Hepatocyte (in vitro differentiated cells): ENCODE results near the gene CD300LB. TPM values are rescaled to one million over a fixed set of nuclear protein-coding genes. Genes with fewer than 3 reads are reported as not detected.

Experiments used
- DNase-seq: peaks from one replicate; pipeline ENCODE4 v3.0.0-alpha.2; 2016; ENCODE audit warnings: low spot score
- H2AFZ ChIP-seq: fragments of 200-600 bp; sonication (generic); 2 replicates; pipeline ENCODE4 v1.6.0; 2016; ENCODE audit warnings: antibody characterized with exemption, mild to moderate bottlenecking
- H3K27ac ChIP-seq: fragments of 200-600 bp; sonication (generic); 2 replicates; pipeline ENCODE4 v1.5.1; 2016; ENCODE audit warnings: mild to moderate bottlenecking
- H3K27me3 ChIP-seq: fragments of 200-600 bp; sonication (generic); 2 replicates; pipeline ENCODE4 v1.6.1; 2016
- H3K36me3 ChIP-seq: fragments of 200-600 bp; sonication (generic); replicated peaks from 2 replicates; pipeline ENCODE4 v1.5.1; 2016; ENCODE audit warnings: low read depth; ENCODE audit not compliant: insufficient read depth
- H3K4me1 ChIP-seq: fragments of 200-600 bp; sonication (generic); 2 replicates; pipeline ENCODE4 v1.5.1; 2016; ENCODE audit warnings: mild to moderate bottlenecking, moderate library complexity; ENCODE audit not compliant: insufficient read depth
- H3K4me2 ChIP-seq: fragments of 200-600 bp; sonication (generic); 2 replicates; pipeline ENCODE4 v1.6.0; 2016
- H3K4me3 ChIP-seq: fragments of 200-600 bp; sonication (generic); 2 replicates; pipeline ENCODE4 v1.5.1; 2016; ENCODE audit warnings: mild to moderate bottlenecking
- H3K79me2 ChIP-seq: fragments of 200-600 bp; sonication (generic); 2 replicates; pipeline ENCODE4 v1.6.0; 2017; ENCODE audit warnings: mild to moderate bottlenecking
- H3K9me2 ChIP-seq: fragments of 200-600 bp; sonication (generic); replicated peaks from 2 replicates; pipeline ENCODE4 v1.6.0; 2017; ENCODE audit warnings: mild to moderate bottlenecking; ENCODE audit not compliant: insufficient read depth
- H3K9me3 ChIP-seq: fragments of 200-600 bp; sonication (generic); 2 replicates; pipeline ENCODE4 v1.5.1; 2016; ENCODE audit warnings: low read depth, mild to moderate bottlenecking
- H4K20me1 ChIP-seq: fragments of 200-600 bp; sonication (generic); 2 replicates; pipeline ENCODE4 v1.6.0; 2016; ENCODE audit warnings: mild to moderate bottlenecking; ENCODE audit not compliant: insufficient read depth, poor library complexity, severe bottlenecking
- EZH2 ChIP-seq: fragments of 200-600 bp; sonication (generic); IDR thresholded peaks from 2 replicates; pipeline ENCODE4 v1.6.1; 2016; ENCODE audit warnings: antibody characterized with exemption, mild to moderate bottlenecking, borderline replicate concordance
- EZH2phosphoT487 ChIP-seq: fragments of 200-600 bp; sonication (generic); IDR thresholded peaks from one replicate; pipeline ENCODE4 v1.6.1; 2018; ENCODE audit warnings: antibody characterized with exemption, mild to moderate bottlenecking, low read depth, moderate library complexity; ENCODE audit not compliant: unreplicated experiment, severe bottlenecking
- WGBS: methylation state at CpG from one replicate; pipeline ENCODE4 v1.1.6; 2016; ENCODE audit warnings: low lambda C conversion rate; ENCODE audit errors: missing lambda C conversion rate; 5-methylcytosine and 5-hydroxymethylcytosine counted together
- polyA plus RNA-seq: library from polyadenylated mRNA; unstranded; fragments of >200 nt; fragmentation: Nextera tagmentation; extraction: Ambion mirVana; gene quantifications from 2 replicates; pipeline ENCODE4 v1.2.1, GENCODE V29; 2016
- total RNA-seq: library from RNA; depleted of rRNA; stranded (reverse); fragments of >200 nt; gene quantifications from 2 replicates; pipeline ENCODE4 v1.2.3, GENCODE V29; 2014
- TF ChIP-seq, protein P1 (sequence below): fragments of 200-600 bp; sonication (generic); IDR thresholded peaks from 2 replicates; pipeline ENCODE4 v1.5.1; 2016; ENCODE audit warnings: antibody characterized with exemption, mild to moderate bottlenecking; ENCODE audit not compliant: poor library complexity

Gene CD300LB
- total and polyA plus RNA-seq, 2 experiments from 2014 or later = not detected

DNA sequence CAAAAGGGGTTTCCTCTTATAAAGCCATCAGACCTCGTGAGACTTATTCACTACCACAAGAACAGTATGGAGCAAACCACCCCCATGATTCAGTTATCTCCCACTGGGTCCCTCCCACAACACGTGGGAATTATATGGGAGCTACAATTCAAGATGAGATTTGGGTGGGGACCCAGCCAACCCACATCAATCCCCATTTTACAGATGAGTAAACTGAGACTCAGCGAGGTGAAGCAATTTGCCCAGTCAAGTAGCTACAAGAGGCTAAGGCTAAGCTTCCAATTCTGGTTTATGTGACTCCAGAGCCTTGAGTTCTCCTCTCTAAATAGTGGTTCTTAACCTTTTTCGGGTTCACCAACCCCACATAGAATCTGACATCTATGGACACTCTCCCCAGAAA, 56.1 kb downstream of the CD300LB start:
- Histone ChIP-seq H3K27ac (no peak overlapping the region), H3K4me2 (no peak overlapping the region), H2AFZ (no peak overlapping the region), H3K79me2 (no peaks in the 10 kb centered on the region), H3K9me2 (no peaks in the 10 kb centered on the region), H3K4me1 (no peaks in the 10 kb centered on the region), H3K9me3 (peaks cover 4% of the 10 kb centered on the region), H3K27me3 (no peaks in the 10 kb centered on the region), H4K20me1 (no peaks in the 10 kb centered on the region), H3K36me3 (no peaks in the 10 kb centered on the region), H3K4me3 (no peak overlapping the region)
- DNase-seq = no peak
- TF ChIP-seq, protein P1, sequence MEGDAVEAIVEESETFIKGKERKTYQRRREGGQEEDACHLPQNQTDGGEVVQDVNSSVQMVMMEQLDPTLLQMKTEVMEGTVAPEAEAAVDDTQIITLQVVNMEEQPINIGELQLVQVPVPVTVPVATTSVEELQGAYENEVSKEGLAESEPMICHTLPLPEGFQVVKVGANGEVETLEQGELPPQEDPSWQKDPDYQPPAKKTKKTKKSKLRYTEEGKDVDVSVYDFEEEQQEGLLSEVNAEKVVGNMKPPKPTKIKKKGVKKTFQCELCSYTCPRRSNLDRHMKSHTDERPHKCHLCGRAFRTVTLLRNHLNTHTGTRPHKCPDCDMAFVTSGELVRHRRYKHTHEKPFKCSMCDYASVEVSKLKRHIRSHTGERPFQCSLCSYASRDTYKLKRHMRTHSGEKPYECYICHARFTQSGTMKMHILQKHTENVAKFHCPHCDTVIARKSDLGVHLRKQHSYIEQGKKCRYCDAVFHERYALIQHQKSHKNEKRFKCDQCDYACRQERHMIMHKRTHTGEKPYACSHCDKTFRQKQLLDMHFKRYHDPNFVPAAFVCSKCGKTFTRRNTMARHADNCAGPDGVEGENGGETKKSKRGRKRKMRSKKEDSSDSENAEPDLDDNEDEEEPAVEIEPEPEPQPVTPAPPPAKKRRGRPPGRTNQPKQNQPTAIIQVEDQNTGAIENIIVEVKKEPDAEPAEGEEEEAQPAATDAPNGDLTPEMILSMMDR = no peak
- no peak for TF ChIP-seq EZH2phosphoT487
- TF ChIP-seq EZH2 = no peak
- 91% methylated on average over 4 of the region's 4 CpGs for WGBS

DNA sequence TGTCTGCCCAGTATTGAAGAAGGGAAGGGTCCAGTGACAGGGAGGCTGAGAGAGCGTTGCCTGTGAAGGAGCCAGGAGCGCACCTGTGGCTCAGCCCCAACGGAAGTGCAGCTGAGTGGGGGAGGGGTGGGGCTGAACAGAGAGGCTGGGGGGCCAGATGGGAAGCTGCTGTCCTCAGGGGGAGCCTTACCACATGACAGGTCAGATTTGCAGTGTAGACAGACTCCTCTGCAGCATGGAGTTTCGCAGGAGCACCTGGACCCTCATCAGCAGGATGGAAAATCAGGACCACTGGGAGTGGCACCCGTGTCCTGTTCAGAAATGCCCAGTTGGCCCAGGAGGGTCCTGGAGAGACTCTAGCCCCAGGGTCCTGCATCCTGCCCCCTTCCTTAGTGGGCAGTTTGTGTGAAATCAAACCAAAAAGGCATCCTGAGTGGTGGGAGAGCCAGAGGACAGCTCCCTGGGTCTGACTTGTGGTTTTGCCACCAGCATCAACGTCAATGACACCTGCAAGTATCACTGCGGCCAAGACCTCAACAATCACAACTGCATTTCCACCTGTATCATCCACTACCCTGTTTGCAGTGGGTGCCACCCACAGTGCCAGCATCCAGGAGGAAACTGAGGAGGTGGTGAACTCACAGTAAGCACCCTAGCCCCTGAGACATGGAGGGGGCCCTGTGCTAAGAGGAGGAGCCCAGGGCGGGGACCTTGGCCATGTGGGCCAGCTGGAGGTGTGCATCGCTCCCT, 57.1 kb downstream of the CD300LB start:
- DNase-seq = no peak
- H3K4me2 ChIP-seq = no peak overlapping the region
- no peaks in the 10 kb centered on the region for H3K9me2 ChIP-seq
- H3K4me1 ChIP-seq = no peaks in the 10 kb centered on the region
- H3K27ac ChIP-seq = no peak overlapping the region
- TF ChIP-seq EZH2 (no peak), EZH2phosphoT487 (no peak)
- TF ChIP-seq, protein P1 = no peak
- H3K36me3 ChIP-seq = no peaks in the 10 kb centered on the region
- H3K79me2 ChIP-seq = no peaks in the 10 kb centered on the region
- WGBS = 87% methylated on average over 9 of the region's 9 CpGs
- H3K27me3 ChIP-seq = no peaks in the 10 kb centered on the region
- H3K4me3 ChIP-seq = no peak overlapping the region
- H3K9me3 ChIP-seq = peaks cover 4% of the 10 kb centered on the region
- H4K20me1 ChIP-seq = no peaks in the 10 kb centered on the region
- no peak overlapping the region for H2AFZ ChIP-seq

DNA sequence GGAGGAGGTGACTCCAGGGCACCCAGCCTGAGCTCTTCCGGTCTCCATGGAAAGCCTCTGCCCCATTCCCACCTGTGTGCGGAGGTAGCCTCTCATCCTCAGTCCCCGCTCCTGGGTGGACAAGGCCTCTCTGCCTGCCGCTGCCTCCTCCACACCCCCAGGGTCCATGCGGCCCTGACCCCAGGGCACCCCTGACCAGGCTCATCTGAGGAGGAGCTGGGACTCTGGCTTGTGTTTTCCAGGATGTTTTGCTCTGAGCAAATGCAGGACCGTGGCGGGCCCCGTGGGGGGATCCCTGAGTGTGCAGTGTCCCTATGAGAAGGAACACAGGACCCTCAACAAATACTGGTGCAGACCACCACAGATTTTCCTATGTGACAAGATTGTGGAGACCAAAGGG, 58.0 kb downstream of the CD300LB start:
- DNase-seq = no peak
- H3K9me3 ChIP-seq = peaks cover 4% of the 10 kb centered on the region
- no peak overlapping the region for H2AFZ ChIP-seq
- H3K4me1 ChIP-seq = no peaks in the 10 kb centered on the region
- H3K27me3 ChIP-seq = no peaks in the 10 kb centered on the region
- H3K36me3 ChIP-seq = no peaks in the 10 kb centered on the region
- H3K4me2 ChIP-seq = no peak overlapping the region
- H3K27ac ChIP-seq = no peak overlapping the region
- no peaks in the 10 kb centered on the region for H4K20me1 ChIP-seq
- TF ChIP-seq EZH2 = no peak
- TF ChIP-seq, protein P1 = no peak
- no peak for TF ChIP-seq EZH2phosphoT487
- H3K79me2 ChIP-seq = no peaks in the 10 kb centered on the region
- no peak overlapping the region for H3K4me3 ChIP-seq
- WGBS = 84% methylated on average over 8 of the region's 8 CpGs
- H3K9me2 ChIP-seq = no peaks in the 10 kb centered on the region
